ENCODE measurements around the gene ENSA. TPM values are rescaled to one million over a fixed set of nuclear protein-coding genes. Genes with fewer than 3 reads are reported as not detected.
"Not testable (repeated sequence)": the region's sequence is repeated elsewhere in the genome, so short reads cannot be mapped to it uniquely, and the experiment has no call there.

The ENSA gene
- polyA plus RNA-seq, 1 donor, result 97.4 TPM

- no peak for DNase-seq
Observed at GRCh38 chr1:150579945-150580642, 49.3 kb downstream of the ENSA start.

GRCh38 chr1:150579110-150579944 lies 50.1 kb downstream of the ENSA start, which contains the start of gene MCL1:
TSS of gene MCL1 (minus strand) at chr1:150579610. CDS start at chr1:150579530, 80 bp downstream.
- DNase-seq, result peak; percentile 93

GRCh38 chr1:150578272-150579109 lies 50.9 kb downstream of the ENSA start:
- peak; percentile 89 for DNase-seq

GRCh38 chr1:150577557-150578271 lies 51.7 kb downstream of the ENSA start:
- no peak for DNase-seq

- DNase-seq, result no peak
Observed at GRCh38 chr1:150576794-150577556, 52.4 kb downstream of the ENSA start.

GRCh38 chr1:150576367-150576711 lies 53.1 kb downstream of the ENSA start:
- DNase-seq, result no peak

GRCh38 chr1:150575518-150576366 lies 53.7 kb downstream of the ENSA start:
- no peak for DNase-seq

GRCh38 chr1:150575072-150575489 lies 54.3 kb downstream of the ENSA start:
- DNase-seq, result no peak

GRCh38 chr1:150574260-150575071 lies 54.9 kb downstream of the ENSA start:
- DNase-seq, result no peak

- not testable (repeated sequence) for DNase-seq
Observed at GRCh38 chr1:150573648-150574071, 55.8 kb downstream of the ENSA start.

- DNase-seq, result no peak
Observed at GRCh38 chr1:150572918-150573647, 56.3 kb downstream of the ENSA start.

Other genes starting within 250 kb of the ENSA start
- gene TARS2, start 142.2 kb downstream of the ENSA start, polyA plus RNA-seq (ENCODE audit: insufficient read length), result 27.9 TPM
- 4.2 TPM for gene ECM1, start 121.5 kb downstream of the ENSA start, polyA plus RNA-seq (ENCODE audit: insufficient read length)
- 1.9 TPM for gene FALEC, start 113.9 kb downstream of the ENSA start, polyA plus RNA-seq (ENCODE audit: insufficient read length)
- gene ADAMTSL4, start 80.2 kb downstream of the ENSA start, polyA plus RNA-seq (ENCODE audit: insufficient read length), result 65.4 TPM
- gene MCL1, start 50.0 kb downstream of the ENSA start, polyA plus RNA-seq (ENCODE audit: insufficient read length), result 133 TPM
- 19.7 TPM for gene GOLPH3L, start 67.5 kb upstream of the ENSA start, polyA plus RNA-seq (ENCODE audit: insufficient read length)
- not detected for gene HORMAD1, start 91.3 kb upstream of the ENSA start, polyA plus RNA-seq (ENCODE audit: insufficient read length)
- gene CTSS, start 136.2 kb upstream of the ENSA start, polyA plus RNA-seq (ENCODE audit: insufficient read length), result 19.2 TPM
- 44.8 TPM for gene CTSK, start 178.6 kb upstream of the ENSA start, polyA plus RNA-seq (ENCODE audit: insufficient read length)
- gene ARNT, start 247.0 kb upstream of the ENSA start, polyA plus RNA-seq (ENCODE audit: insufficient read length), result 34.4 TPM